Testis (tissue), 3 donors: ENCODE results near the gene ACTR1B. TPM values are rescaled to one million over a fixed set of nuclear protein-coding genes. Genes with fewer than 3 reads are reported as not detected.

ENCODE experiments used
- DNase-seq: peaks from one replicate; pipeline ENCODE4 v3.0.0-alpha.2; 2019
- H3K27ac ChIP-seq, 2 donors: fragments of 200-600 bp; sonication (generic); one replicate each; pipeline ENCODE4 v1.5.1; 2019
- H3K27me3 ChIP-seq: fragments of 200-600 bp; sonication (generic); one replicate; pipeline ENCODE4 v1.5.1; 2019
- H3K36me3 ChIP-seq: fragments of 200-600 bp; sonication (generic); one replicate; pipeline ENCODE4 v1.5.1; 2017; ENCODE audit warnings: low read depth; ENCODE audit errors: missing control alignments
- H3K4me1 ChIP-seq: fragments of 200-600 bp; sonication (generic); one replicate; pipeline ENCODE4 v1.5.1; 2019
- H3K4me3 ChIP-seq, 2 donors: fragments of 200-600 bp; sonication (generic); one replicate each; pipeline ENCODE4 v1.5.1; 2017 to 2019
- H3K9me3 ChIP-seq: fragments of 200-600 bp; sonication (generic); one replicate; pipeline ENCODE4 v1.5.1; 2017
- CTCF ChIP-seq, 3 experiments: fragments of 450-650 bp in 2 of 3; fragments of 200-600 bp in 1 of 3; sonication (generic) in 1 of 3; IDR thresholded peaks; one replicate each; pipeline ENCODE4 v1.5.1; 2016 to 2019; ENCODE audit warnings: antibody characterized with exemption in 3 of 3, mild to moderate bottlenecking in 2 of 3, moderate library complexity in 1 of 3
- POLR2A ChIP-seq: fragments of 450-650 bp; IDR thresholded peaks from one replicate; pipeline ENCODE4 v1.6.1; 2017; ENCODE audit warnings: antibody characterized with exemption, mild to moderate bottlenecking, moderate library complexity
- WGBS, 2 donors: methylation state at CpG; one replicate each; pipeline ENCODE4 v1.1.5; 2018; 5-methylcytosine and 5-hydroxymethylcytosine counted together
- intact Hi-C: fragments of 100-400 bp; cut with DNase I; formaldehyde crosslinking; loops from one replicate; pipeline ENCODE4 v1.15.1; 2023; ENCODE audit warnings: low total_unique reads
- polyA plus RNA-seq: library from polyadenylated mRNA; stranded (reverse); fragments of 350-450 nt; fragmentation: Illumina TruSeq; extraction: RNeasy Lipid Tissue Mini Kit (QIAGEN cat#74804); gene quantifications from one replicate; pipeline ENCODE4 v1.2.3, GENCODE V29; 2014; ENCODE audit warnings: low read depth, low replicate concordance; ENCODE audit not compliant: insufficient read depth
- total RNA-seq, 2 donors: library from RNA; depleted of rRNA; stranded (reverse); fragments of >200 nt; gene quantifications; one replicate each; pipeline ENCODE4 v1.2.3, GENCODE V29; 2016

Gene ACTR1B
- total and polyA plus RNA-seq, 3 donors from 2014 or later: 43.0 to 81.0 (median 56.3) TPM

GRCh38 chr2:97701186-97701585 is 37.3 kb upstream of the ACTR1B start:
- Histone ChIP-seq H3K9me3 (no peaks in the 10 kb centered on the region), H3K27ac (no peak overlapping the region), H3K27me3 (no peaks in the 10 kb centered on the region), H3K4me3 (no peak overlapping the region), H3K4me1 (no peaks in the 10 kb centered on the region), H3K36me3 (no peaks in the 10 kb centered on the region)
- DNase-seq: no peak
- WGBS, 2 donors: 82 to 83% methylated on average over 10 to 13 of the region's 13 CpGs
- intact Hi-C loops: no loop called here
- TF ChIP-seq CTCF (IDR thresholded peaks at IDR 0.05): no peak
- no peak for TF ChIP-seq POLR2A

GRCh38 chr2:97699765-97700444 is 36.1 kb upstream of the ACTR1B start:
- peak; percentile 73 for DNase-seq
- TF ChIP-seq POLR2A (no peak), CTCF (IDR thresholded peaks at IDR 0.05) (peak in 2 of 3 experiments; percentile 52 to 63)
- intact Hi-C loops: loop anchor here (10.0 kb wide), 1 partner anchor 1635 kb away; no protein-coding TSS in a partner anchor
- no peak overlapping the region for H3K27ac ChIP-seq
- 69 to 71% methylated on average over 11 of the region's 11 CpGs for WGBS, 2 donors
- H3K4me1 ChIP-seq: no peaks in the 10 kb centered on the region
- H3K27me3 ChIP-seq: no peaks in the 10 kb centered on the region
- H3K9me3 ChIP-seq: no peaks in the 10 kb centered on the region
- no peaks in the 10 kb centered on the region for H3K36me3 ChIP-seq
- no peak overlapping the region for H3K4me3 ChIP-seq

GRCh38 chr2:97698530-97698929 is 34.7 kb upstream of the ACTR1B start:
- intact Hi-C loops: loop anchor here (10.0 kb wide), 1 partner anchor 1634 kb away; no protein-coding TSS in a partner anchor
- 78 to 87% methylated on average over 4 of the region's 4 CpGs for WGBS, 2 donors
- DNase-seq: no peak

GRCh38 chr2:97697252-97698235 is 33.7 kb upstream of the ACTR1B start:
- intact Hi-C loops: loop anchor here (10.0 kb wide), 1 partner anchor 1633 kb away; no protein-coding TSS in a partner anchor
- WGBS, 2 donors: 26 to 30% methylated on average over 14 of the region's 14 CpGs
- peak; percentile 96 for DNase-seq
- Histone ChIP-seq H3K9me3 (no peaks in the 10 kb centered on the region), H3K36me3 (no peaks in the 10 kb centered on the region), H3K4me1 (no peaks in the 10 kb centered on the region), H3K27ac (no peak overlapping the region), H3K27me3 (no peaks in the 10 kb centered on the region), H3K4me3 (no peak overlapping the region)
- no peak for TF ChIP-seq POLR2A
- TF ChIP-seq CTCF (IDR thresholded peaks at IDR 0.05): peak; percentile 98

More at GRCh38 chr2:97698530-97698929, 34.7 kb upstream of the ACTR1B start:
- no peak overlapping the region for H3K4me3 ChIP-seq
- H3K27ac ChIP-seq: no peak overlapping the region
- H3K36me3 ChIP-seq: no peaks in the 10 kb centered on the region
- no peaks in the 10 kb centered on the region for H3K27me3 ChIP-seq
- TF ChIP-seq CTCF (IDR thresholded peaks at IDR 0.05) (no peak), POLR2A (no peak)
- no peaks in the 10 kb centered on the region for H3K4me1 ChIP-seq
- no peaks in the 10 kb centered on the region for H3K9me3 ChIP-seq
